ENCODE data around the gene TEX52.

DNA sequence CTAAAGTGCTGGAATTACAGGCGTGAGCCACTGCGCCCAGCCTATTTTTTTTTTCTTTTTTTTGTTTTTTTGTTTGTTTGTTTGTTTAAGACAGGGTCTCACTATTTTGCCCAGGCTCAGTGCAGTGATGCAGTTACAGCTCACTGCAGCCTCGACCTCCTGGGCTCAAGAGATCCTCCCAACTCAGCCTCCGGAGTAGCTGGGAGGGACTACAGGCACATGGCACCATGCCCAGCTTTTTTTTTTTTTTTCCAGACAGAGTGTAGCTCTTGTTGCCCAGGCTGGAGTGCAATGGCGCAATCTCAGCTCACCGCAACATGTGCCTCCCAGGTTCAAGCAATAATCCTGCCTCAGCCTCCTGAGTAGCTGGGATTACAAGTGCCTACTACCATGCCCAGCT is 50.1 kb downstream of the TEX52 start:
- TF ChIP-seq, protein P1, sequence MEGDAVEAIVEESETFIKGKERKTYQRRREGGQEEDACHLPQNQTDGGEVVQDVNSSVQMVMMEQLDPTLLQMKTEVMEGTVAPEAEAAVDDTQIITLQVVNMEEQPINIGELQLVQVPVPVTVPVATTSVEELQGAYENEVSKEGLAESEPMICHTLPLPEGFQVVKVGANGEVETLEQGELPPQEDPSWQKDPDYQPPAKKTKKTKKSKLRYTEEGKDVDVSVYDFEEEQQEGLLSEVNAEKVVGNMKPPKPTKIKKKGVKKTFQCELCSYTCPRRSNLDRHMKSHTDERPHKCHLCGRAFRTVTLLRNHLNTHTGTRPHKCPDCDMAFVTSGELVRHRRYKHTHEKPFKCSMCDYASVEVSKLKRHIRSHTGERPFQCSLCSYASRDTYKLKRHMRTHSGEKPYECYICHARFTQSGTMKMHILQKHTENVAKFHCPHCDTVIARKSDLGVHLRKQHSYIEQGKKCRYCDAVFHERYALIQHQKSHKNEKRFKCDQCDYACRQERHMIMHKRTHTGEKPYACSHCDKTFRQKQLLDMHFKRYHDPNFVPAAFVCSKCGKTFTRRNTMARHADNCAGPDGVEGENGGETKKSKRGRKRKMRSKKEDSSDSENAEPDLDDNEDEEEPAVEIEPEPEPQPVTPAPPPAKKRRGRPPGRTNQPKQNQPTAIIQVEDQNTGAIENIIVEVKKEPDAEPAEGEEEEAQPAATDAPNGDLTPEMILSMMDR (IDR thresholded peaks at IDR 0.05) = no peak
- TF ChIP-seq POLR2A (IDR thresholded peaks at IDR 0.05) (no peak), EP300 (IDR thresholded peaks at IDR 0.05) (no peak)

All from tibial nerve (tissue), 4 donors.